Measurements from ENCODE around the gene UBQLN4.

DNA sequence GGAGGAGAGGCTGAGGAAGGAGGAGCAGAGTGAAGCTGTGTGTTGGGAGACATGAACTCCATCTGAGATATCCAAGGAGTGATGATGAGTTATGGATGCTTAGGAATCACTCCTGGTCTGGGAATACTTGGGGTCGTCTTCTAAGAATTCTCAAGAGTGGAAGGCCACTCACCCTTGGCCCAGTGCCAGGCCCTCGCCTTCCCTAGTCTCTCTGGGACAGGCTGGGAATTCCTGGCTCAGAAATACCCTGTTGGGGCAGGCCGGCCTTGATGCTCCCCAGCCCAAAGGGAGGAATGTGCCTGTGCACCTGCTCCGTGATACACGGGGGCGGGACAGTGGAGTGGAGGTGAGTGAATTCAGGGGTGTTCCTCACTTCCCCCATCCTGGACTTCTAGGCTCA lies 48.3 kb upstream of the UBQLN4 start:
- TF ChIP-seq ELF1 (IDR thresholded peaks at IDR 0.05), result no peak
- TF ChIP-seq CTCF (IDR thresholded peaks at IDR 0.05), result no peak
- no peak for TF ChIP-seq RAD21 (IDR thresholded peaks at IDR 0.05; ENCODE audit: low read length)
- TF ChIP-seq EP300 (IDR thresholded peaks at IDR 0.05; ENCODE audit: borderline replicate concordance in 1 of 2, low read depth in 1 of 2, low read length in 1 of 2), result no peak
- no peak for TF ChIP-seq MXI1 (IDR thresholded peaks at IDR 0.05; ENCODE audit: low read depth, low read length)
- TF ChIP-seq MEF2A (IDR thresholded peaks at IDR 0.05; ENCODE audit: borderline replicate concordance, low read depth), result no peak
- no peak for TF ChIP-seq RFX5 (IDR thresholded peaks at IDR 0.05; ENCODE audit: low read length)
- no peak for TF ChIP-seq EZH2phosphoT487 (IDR thresholded peaks at IDR 0.05; ENCODE audit: borderline replicate concordance, low read depth)
- TF ChIP-seq TAF1 (IDR thresholded peaks at IDR 0.05; ENCODE audit: borderline replicate concordance, low read depth, low read length), result no peak
- TF ChIP-seq NFIC (IDR thresholded peaks at IDR 0.05; ENCODE audit: borderline replicate concordance), result peak; percentile 76
- no peak for TF ChIP-seq POLR2AphosphoS5 (IDR thresholded peaks at IDR 0.05; ENCODE audit: low read depth, low read length)
- no peak for TF ChIP-seq SIN3A (IDR thresholded peaks at IDR 0.05; ENCODE audit: borderline replicate concordance, low read depth, low read length)
- TF ChIP-seq GABPA (IDR thresholded peaks at IDR 0.05; ENCODE audit: low read depth), result no peak
